Ishikawa (cell line): ENCODE results near the gene CERS6.

Experiments
- CEBPB ChIP-seq: IDR thresholded peaks from 2 replicates; pipeline ENCODE4 v1.6.1; 2012
- CREB1 ChIP-seq: IDR thresholded peaks from 2 replicates; pipeline ENCODE4 v1.6.1; 2012; ENCODE audit warnings: low read depth
- EGR1 ChIP-seq: IDR thresholded peaks from 2 replicates; pipeline ENCODE4 v1.6.1; 2012
- EP300 ChIP-seq: IDR thresholded peaks from 2 replicates; pipeline ENCODE4 v1.6.1; 2012; ENCODE audit warnings: borderline replicate concordance
- FOXM1 ChIP-seq: IDR thresholded peaks from 2 replicates; pipeline ENCODE4 v1.6.1; 2012; ENCODE audit warnings: low read depth, borderline replicate concordance
- MAX ChIP-seq: IDR thresholded peaks from 2 replicates; pipeline ENCODE4 v1.6.1; 2012
- NFIC ChIP-seq: IDR thresholded peaks from 2 replicates; pipeline ENCODE4 v1.6.1; 2012
- RAD21 ChIP-seq: IDR thresholded peaks from 2 replicates; pipeline ENCODE4 v1.6.1; 2012; ENCODE audit warnings: low read depth
- REST ChIP-seq: IDR thresholded peaks from 2 replicates; pipeline ENCODE4 v1.6.1; 2012; ENCODE audit warnings: low read depth, mild to moderate bottlenecking
- TAF1 ChIP-seq: IDR thresholded peaks from 2 replicates; pipeline ENCODE4 v1.6.1; 2012; ENCODE audit warnings: low read depth, mild to moderate bottlenecking
- TCF12 ChIP-seq: IDR thresholded peaks from 2 replicates; pipeline ENCODE4 v1.6.1; 2012; ENCODE audit warnings: low read depth
- TEAD4 ChIP-seq: IDR thresholded peaks from 2 replicates; pipeline ENCODE4 v1.6.1; 2012
- USF1 ChIP-seq: IDR thresholded peaks from 2 replicates; pipeline ENCODE4 v1.6.1; 2012
- YY1 ChIP-seq: IDR thresholded peaks from 2 replicates; pipeline ENCODE4 v1.6.1; 2012; ENCODE audit warnings: low read depth
- ZBTB7A ChIP-seq: IDR thresholded peaks from 2 replicates; pipeline ENCODE4 v1.6.1; 2012; ENCODE audit warnings: low read depth

CERS6 gene

GRCh38 chr2:168429988-168430387 is 26.1 kb upstream of the CERS6 start:
- TF ChIP-seq USF1 (peak; percentile 42; the same call in 1 of the 2 replicates), REST (no peak)

- TF ChIP-seq USF1 (no peak), TAF1 (no peak)
Measured at GRCh38 chr2:168430431-168430830, 25.6 kb upstream of the CERS6 start.

GRCh38 chr2:168431301-168432024 is 24.6 kb upstream of the CERS6 start:
- TF ChIP-seq CREB1 (no peak), REST (no peak), TEAD4 (no peak), MAX (no peak), EP300 (no peak), NFIC (no peak), FOXM1 (no peak), TAF1 (no peak), TCF12 (no peak), ZBTB7A (no peak), RAD21 (no peak), EGR1 (no peak), USF1 (no peak), CEBPB (no peak), YY1 (no peak)

- TF ChIP-seq YY1 (no peak), REST (no peak), USF1 (no peak), FOXM1 (no peak), TEAD4 (no peak), MAX (no peak), TAF1 (no peak), EGR1 (no peak), EP300 (no peak), CEBPB (no peak), RAD21 (no peak), ZBTB7A (no peak), CREB1 (no peak), NFIC (no peak), TCF12 (no peak)
Measured at GRCh38 chr2:168432100-168432499, 24.0 kb upstream of the CERS6 start.
